SK-N-MC (cell line): ENCODE measurements around the gene EBLN1.

Experiments
- DNase-seq: peaks from one replicate; pipeline ENCODE4 v3.0.0-alpha.2; 2011; ENCODE audit warnings: low read depth, low spot score
- H3K27ac ChIP-seq: fragments of 200-600 bp; sonication (generic); 2 replicates; pipeline ENCODE4 v1.5.1; 2016; ENCODE audit warnings: mixed run types
- H3K36me3 ChIP-seq: fragments of 200-600 bp; sonication (generic); 2 replicates; pipeline ENCODE4 v1.6.1; 2017; ENCODE audit warnings: antibody characterized with exemption, low read length, mixed read lengths; ENCODE audit not compliant: insufficient read depth
- H3K4me3 ChIP-seq: fragments of 200-600 bp; sonication (generic); 2 replicates; pipeline ENCODE4 v1.5.1; 2016
- H3K9ac ChIP-seq: fragments of 200-600 bp; sonication (generic); 2 replicates; pipeline ENCODE4 v1.8.0; 2017; ENCODE audit warnings: mixed run types, mixed read lengths; ENCODE audit not compliant: insufficient read length
- H3K9me3 ChIP-seq: fragments of 200-600 bp; sonication (generic); 2 replicates; pipeline ENCODE4 v1.6.1; 2017; ENCODE audit warnings: low read depth, mild to moderate bottlenecking, antibody characterized with exemption, low read length, moderate library complexity, mixed read lengths
- EZH2 ChIP-seq: fragments of 200-600 bp; sonication (generic); IDR thresholded peaks from one replicate; pipeline ENCODE4 v1.6.1; 2017; ENCODE audit warnings: antibody characterized with exemption
- FOXP2 ChIP-seq: optimal IDR thresholded peaks from 2 replicates; pipeline ENCODE3; 2011; ENCODE audit warnings: mild to moderate bottlenecking, moderate library complexity; ENCODE audit not compliant: insufficient read depth; ENCODE audit errors: extremely low read length, control extremely low read depth
- POLR2AphosphoS5 ChIP-seq: IDR thresholded peaks from 2 replicates; pipeline ENCODE4 v1.6.1; 2012; ENCODE audit warnings: mild to moderate bottlenecking, low read depth, low read length, borderline replicate concordance

EBLN1 gene

DNA sequence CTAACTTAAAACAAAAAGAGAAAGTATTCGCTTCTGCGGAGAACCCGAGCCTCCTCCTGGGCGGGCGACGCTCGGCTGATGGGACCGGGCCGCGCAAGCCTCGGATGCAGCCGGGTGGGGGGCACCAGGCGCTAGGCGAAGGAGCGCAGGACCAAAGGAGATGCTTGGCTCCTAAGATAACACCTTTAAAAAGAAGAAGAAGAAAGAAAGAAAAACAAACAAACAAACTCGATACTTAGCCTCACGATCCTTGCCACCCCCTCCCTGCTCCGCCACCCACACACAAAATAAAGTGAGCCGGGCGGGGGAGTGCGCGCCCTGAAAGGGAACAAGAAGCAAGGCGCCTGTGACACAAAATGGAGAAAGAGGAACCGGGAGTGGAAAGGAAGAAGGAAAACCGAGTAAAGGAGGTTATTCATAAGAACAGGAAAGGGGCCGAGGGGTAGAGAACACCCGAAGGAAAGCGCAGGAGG is 34.0 kb upstream of the EBLN1 start:
- no peak for DNase-seq
- TF ChIP-seq FOXP2 (no peak), POLR2AphosphoS5 (no peak), EZH2 (no peak)
- no peaks in the 10 kb centered on the region for H3K9me3 ChIP-seq
- H3K27ac ChIP-seq = no peak overlapping the region
- no peaks in the 10 kb centered on the region for H3K36me3 ChIP-seq
- H3K4me3 ChIP-seq = no peak overlapping the region
- no peak overlapping the region for H3K9ac ChIP-seq

DNA sequence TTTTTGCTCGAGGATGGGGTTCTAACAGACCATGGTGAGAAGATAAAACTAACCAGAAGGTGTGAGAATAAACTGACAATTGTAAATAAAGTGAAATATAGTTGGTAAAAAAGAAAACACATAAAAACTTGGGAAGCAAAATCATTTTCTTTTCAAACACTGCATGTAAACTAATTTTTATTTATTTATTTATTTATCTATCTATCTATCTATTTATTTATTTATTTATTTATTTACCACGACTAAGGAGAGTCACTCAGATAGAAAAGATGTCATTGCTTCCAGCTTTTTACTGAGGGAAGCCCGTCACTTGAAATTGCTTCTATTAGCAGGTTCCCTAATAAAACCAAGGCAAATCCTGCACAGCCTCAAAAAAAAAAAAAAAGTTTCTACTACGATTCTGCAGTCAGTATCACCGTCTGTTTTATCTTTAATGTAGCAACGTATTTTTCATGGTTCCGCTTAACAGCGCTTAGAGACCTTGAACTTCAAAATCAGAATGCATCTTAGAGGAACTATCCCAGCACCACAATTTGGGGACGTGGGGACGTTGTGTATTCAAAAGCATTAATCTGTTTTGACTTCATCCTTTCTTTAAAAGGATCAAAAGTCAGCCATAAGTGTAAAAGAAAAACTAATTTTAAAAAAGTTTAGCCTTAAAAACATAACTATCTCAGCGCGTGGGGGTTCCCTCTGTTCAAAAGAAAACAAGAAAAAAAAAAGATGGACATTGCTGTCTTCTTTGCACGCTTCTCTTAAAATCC is 33.3 kb upstream of the EBLN1 start:
- no peaks in the 10 kb centered on the region for H3K36me3 ChIP-seq
- TF ChIP-seq POLR2AphosphoS5 (no peak), EZH2 (no peak), FOXP2 (no peak)
- no peak overlapping the region for H3K27ac ChIP-seq
- H3K4me3 ChIP-seq = no peak overlapping the region
- DNase-seq = no peak
- H3K9ac ChIP-seq = no peak overlapping the region
- no peaks in the 10 kb centered on the region for H3K9me3 ChIP-seq

DNA sequence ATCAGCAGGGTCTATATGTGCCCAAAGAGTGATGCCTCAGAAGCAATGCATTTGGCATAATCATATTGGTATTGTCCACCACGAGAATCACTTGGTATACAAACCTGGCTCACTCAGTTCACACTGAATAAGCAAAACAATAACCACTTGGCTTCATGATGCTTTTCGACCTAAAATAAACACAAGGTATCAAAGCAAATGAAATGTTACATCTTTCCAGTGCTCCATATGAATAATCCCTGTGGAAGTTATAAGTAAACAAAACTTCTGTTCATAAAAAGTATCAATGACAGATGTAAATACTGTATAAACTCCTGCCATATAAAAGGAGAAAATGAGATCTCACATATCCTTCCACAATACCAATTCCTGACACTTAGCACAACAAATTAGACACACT is 29.8 kb upstream of the EBLN1 start:
- Histone ChIP-seq H3K9ac (no peak overlapping the region), H3K4me3 (no peak overlapping the region), H3K27ac (no peak overlapping the region), H3K36me3 (no peaks in the 10 kb centered on the region), H3K9me3 (no peaks in the 10 kb centered on the region)
- no peak for TF ChIP-seq POLR2AphosphoS5
- no peak for TF ChIP-seq FOXP2
- no peak for TF ChIP-seq EZH2
- DNase-seq = no peak

DNA sequence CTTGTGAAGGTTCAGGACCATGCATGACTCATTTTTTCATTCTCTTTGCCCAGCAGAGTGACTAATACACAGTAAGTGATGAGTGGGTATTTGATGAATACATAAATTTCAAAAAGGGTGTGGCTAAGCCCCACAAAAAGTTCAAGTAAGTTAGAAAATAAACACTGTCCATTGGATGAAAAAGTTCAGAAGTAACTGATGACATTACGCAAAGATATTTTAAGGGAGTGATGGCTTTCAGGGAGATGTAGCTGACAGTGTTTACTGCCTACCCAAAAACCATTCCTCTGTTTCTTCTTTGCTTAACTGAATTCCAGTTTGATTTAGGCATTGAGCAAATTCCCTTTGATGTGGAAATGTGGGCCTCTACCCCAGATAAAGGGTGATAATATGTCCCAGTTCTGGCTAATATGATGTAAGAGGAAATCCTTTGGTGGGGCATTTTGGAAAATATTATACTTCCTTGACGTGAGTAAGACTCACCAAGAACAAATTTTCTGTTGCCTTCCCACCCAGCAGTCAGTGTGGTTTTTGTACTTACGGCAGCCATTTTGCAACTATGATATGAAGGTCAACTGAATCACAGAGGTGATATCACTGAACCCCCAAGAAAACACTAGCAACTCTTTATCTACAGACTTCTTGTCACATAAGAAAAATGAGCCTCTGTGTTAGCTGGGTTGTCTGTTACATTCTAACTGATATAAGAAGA is 29.0 kb upstream of the EBLN1 start:
- Histone ChIP-seq H3K27ac (no peak overlapping the region), H3K36me3 (no peaks in the 10 kb centered on the region), H3K9ac (no peak overlapping the region), H3K9me3 (no peaks in the 10 kb centered on the region), H3K4me3 (no peak overlapping the region)
- DNase-seq = no peak
- TF ChIP-seq POLR2AphosphoS5 (no peak), EZH2 (no peak), FOXP2 (no peak)

DNA sequence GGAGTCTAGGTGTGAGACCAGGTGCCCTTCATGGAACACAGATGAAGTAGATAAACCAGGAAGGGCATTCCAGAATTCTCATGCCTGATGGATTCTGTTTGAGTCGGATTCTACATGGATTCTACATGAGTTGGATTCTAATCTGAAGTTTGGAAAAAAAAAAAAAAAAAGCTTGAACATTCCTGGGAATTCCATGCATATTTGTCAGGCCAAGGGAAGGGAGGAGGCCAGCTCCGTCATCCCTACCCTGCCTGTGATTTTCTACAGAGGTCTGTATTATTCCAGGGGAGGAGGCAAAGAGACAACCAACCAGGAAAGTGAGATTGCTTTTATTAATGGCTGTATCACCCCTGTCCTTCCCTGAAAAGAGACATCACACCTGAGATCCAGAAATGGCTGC is 27.8 kb upstream of the EBLN1 start:
- TF ChIP-seq FOXP2 (no peak), POLR2AphosphoS5 (no peak), EZH2 (no peak)
- no peak for DNase-seq
- no peaks in the 10 kb centered on the region for H3K9me3 ChIP-seq

DNA sequence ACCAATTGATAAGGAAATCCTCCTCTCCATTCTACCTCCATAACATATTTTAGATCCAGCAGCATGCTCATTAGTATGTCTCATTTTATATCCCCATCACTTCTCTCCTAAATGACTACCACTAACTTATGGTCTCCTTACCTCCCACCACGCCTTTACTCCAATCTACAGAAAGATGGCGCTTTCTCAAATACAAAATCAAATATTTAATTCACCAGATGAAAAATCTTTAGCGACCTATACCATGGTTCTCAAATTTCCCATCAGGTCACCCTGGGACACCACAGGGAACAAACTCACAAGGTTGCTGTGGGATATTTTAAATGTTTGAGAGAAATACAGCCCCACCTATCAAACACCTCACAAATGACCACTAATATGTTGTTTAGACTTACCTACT is 27.0 kb upstream of the EBLN1 start:
- Histone ChIP-seq H3K27ac (no peak overlapping the region), H3K9me3 (no peaks in the 10 kb centered on the region), H3K36me3 (no peaks in the 10 kb centered on the region), H3K4me3 (no peak overlapping the region), H3K9ac (no peak overlapping the region)
- no peak for TF ChIP-seq POLR2AphosphoS5
- no peak for TF ChIP-seq FOXP2
- TF ChIP-seq EZH2 = no peak
- DNase-seq = no peak

More for the DNA sequence above, 27.8 kb upstream of the EBLN1 start:
- H3K4me3 ChIP-seq = no peak overlapping the region
- H3K36me3 ChIP-seq = no peaks in the 10 kb centered on the region
- no peak overlapping the region for H3K9ac ChIP-seq
- H3K27ac ChIP-seq = no peak overlapping the region

DNA sequence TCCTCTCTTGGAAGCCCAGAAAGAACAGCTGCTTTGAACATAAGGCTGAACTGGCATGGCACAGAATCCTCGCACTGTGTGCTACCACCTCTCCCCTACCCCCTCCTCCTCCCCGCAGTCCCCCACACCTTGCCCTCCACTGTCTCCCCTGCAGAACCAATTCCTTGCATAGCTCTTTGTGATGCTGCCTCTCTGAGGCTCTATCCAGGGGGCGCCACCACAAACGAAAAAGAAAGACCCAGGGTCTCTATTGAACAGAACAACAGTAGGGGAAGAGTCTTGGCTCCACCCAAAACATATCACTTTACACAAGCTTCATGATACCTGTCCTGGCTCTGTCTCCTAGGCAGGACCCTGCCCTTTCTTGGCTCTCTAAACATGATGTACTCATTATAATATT is 26.2 kb upstream of the EBLN1 start:
- no peak for DNase-seq
- TF ChIP-seq POLR2AphosphoS5 (no peak), EZH2 (no peak), FOXP2 (no peak)
- Histone ChIP-seq H3K9ac (no peak overlapping the region), H3K9me3 (no peaks in the 10 kb centered on the region), H3K27ac (no peak overlapping the region), H3K4me3 (no peak overlapping the region), H3K36me3 (no peaks in the 10 kb centered on the region)

DNA sequence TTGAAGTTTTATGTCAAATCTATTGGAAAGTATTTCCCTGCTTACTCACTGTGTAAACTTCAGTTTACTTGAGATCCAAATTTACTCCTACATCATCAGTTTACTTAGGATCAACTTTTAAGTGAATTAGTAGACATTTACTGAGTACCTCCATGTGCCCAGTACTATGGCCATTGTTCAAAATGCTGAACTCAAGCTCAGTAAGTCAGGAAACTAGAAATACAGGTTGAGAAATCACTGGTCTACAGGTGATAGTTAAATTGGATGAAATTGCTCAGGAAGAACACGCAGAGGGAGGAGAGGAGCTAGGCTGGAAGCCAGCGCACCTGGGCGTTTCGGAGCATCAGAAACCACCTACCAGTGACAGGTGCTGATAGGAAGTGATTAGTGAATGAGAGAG is 25.5 kb upstream of the EBLN1 start:
- TF ChIP-seq FOXP2 (no peak), POLR2AphosphoS5 (no peak), EZH2 (no peak)
- Histone ChIP-seq H3K27ac (no peak overlapping the region), H3K9me3 (no peaks in the 10 kb centered on the region), H3K36me3 (no peaks in the 10 kb centered on the region), H3K4me3 (no peak overlapping the region), H3K9ac (no peak overlapping the region)
- DNase-seq = no peak
